DND-41 (cell line): ENCODE results near the gene TUBA1A.
"Not testable (repeated sequence)": the region's sequence is repeated elsewhere in the genome, so short reads cannot be mapped to it uniquely, and the experiment has no call there.

ENCODE experiments used
- ATAC-seq: fragments of 200-7000 bp; cut with Tn5 transposase; 3 replicates; pipeline ENCODE4 v1.9.1; 2021; ENCODE audit warnings: low read depth; ENCODE audit not compliant: insufficient read depth
- DNase-seq: peaks from one replicate; pipeline ENCODE4 v3.0.0-alpha.2; 2020
- H2AFZ ChIP-seq: 2 replicates; pipeline ENCODE4 v1.6.0; 2012; ENCODE audit warnings: low read depth, low read length
- H3K27ac ChIP-seq: 2 replicates; pipeline ENCODE4 v1.5.1; 2012; ENCODE audit warnings: low read length, inconsistent platforms
- H3K27me3 ChIP-seq: fragments of 200-600 bp; sonication (generic); 2 replicates; pipeline ENCODE4 v1.6.0; 2012; ENCODE audit warnings: low read length, mild to moderate bottlenecking, inconsistent platforms; ENCODE audit not compliant: insufficient read depth, poor library complexity
- H3K36me3 ChIP-seq: 2 replicates; pipeline ENCODE4 v1.5.1; 2012; ENCODE audit warnings: low read length, inconsistent platforms; ENCODE audit not compliant: insufficient read depth
- H3K4me1 ChIP-seq: 2 replicates; pipeline ENCODE4 v1.5.1; 2012; ENCODE audit warnings: mild to moderate bottlenecking, low read length; ENCODE audit not compliant: insufficient read depth
- H3K4me2 ChIP-seq: 2 replicates; pipeline ENCODE4 v1.6.0; 2012; ENCODE audit warnings: mild to moderate bottlenecking, moderate library complexity, low read length, inconsistent platforms; ENCODE audit not compliant: insufficient read depth
- H3K4me3 ChIP-seq, 2 experiments: fragments of 200-600 bp in 1 of 2; shearing (Covaris generic) in 1 of 2; 2 replicates each; pipeline ENCODE4 v1.5.1; 2012 to 2016; ENCODE audit warnings: inconsistent platforms in 2 of 2, low read length in 2 of 2, mild to moderate bottlenecking in 2 of 2, low read depth in 1 of 2, moderate library complexity in 1 of 2
- H3K79me2 ChIP-seq: 2 replicates; pipeline ENCODE4 v1.6.0; 2012; ENCODE audit warnings: low read length, inconsistent platforms; ENCODE audit not compliant: insufficient read depth
- H3K9ac ChIP-seq: 2 replicates; pipeline ENCODE4 v1.6.0; 2012; ENCODE audit warnings: low read depth, mild to moderate bottlenecking, inconsistent platforms, low read length, moderate library complexity
- H3K9me3 ChIP-seq: 2 replicates; pipeline ENCODE4 v1.5.1; 2012; ENCODE audit warnings: low read length, moderate library complexity, mild to moderate bottlenecking, inconsistent platforms; ENCODE audit not compliant: insufficient read depth, severe bottlenecking
- H4K20me1 ChIP-seq: 2 replicates; pipeline ENCODE4 v1.6.0; 2012; ENCODE audit warnings: low read length; ENCODE audit not compliant: insufficient read depth
- EZH2 ChIP-seq: IDR thresholded peaks from 3 replicates; pipeline ENCODE4 v1.6.1; 2012; ENCODE audit warnings: borderline replicate concordance, low read depth, mild to moderate bottlenecking, moderate library complexity, low read length, inconsistent platforms; ENCODE audit not compliant: severe bottlenecking
- TF ChIP-seq, protein P1 (sequence below): IDR thresholded peaks from 2 replicates; pipeline ENCODE4 v1.5.1; 2012; ENCODE audit warnings: borderline replicate concordance, low read length, moderate library complexity, mild to moderate bottlenecking; ENCODE audit not compliant: poor library complexity, severe bottlenecking; ENCODE audit errors: extremely low read depth

The TUBA1A gene

DNA sequence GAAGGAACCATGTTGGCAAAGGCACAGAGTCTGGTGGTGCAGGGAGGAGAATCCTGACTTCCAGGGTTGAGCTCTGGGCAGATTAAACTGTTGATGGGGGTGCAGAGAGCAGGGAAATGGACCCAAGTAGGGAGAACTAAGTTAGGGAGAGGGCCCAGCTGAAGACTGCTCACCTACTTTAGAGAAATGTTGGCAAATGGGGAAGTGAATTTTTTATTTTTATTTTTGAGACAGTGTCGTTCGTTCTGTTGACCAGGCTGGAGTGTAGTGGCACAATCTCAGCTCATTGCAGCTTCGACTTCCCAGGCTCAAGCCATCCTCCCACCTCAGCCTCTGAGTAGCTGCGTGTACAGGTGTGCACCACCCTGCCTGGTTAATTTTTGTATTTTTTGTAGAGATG lies 32.1 kb upstream of the TUBA1A start:
- no peak overlapping the region for H3K4me2 ChIP-seq
- DNase-seq = no peak
- H3K4me1 ChIP-seq = no peaks in the 10 kb centered on the region
- no peak overlapping the region for H3K9ac ChIP-seq
- no peak for ATAC-seq
- TF ChIP-seq, protein P1, sequence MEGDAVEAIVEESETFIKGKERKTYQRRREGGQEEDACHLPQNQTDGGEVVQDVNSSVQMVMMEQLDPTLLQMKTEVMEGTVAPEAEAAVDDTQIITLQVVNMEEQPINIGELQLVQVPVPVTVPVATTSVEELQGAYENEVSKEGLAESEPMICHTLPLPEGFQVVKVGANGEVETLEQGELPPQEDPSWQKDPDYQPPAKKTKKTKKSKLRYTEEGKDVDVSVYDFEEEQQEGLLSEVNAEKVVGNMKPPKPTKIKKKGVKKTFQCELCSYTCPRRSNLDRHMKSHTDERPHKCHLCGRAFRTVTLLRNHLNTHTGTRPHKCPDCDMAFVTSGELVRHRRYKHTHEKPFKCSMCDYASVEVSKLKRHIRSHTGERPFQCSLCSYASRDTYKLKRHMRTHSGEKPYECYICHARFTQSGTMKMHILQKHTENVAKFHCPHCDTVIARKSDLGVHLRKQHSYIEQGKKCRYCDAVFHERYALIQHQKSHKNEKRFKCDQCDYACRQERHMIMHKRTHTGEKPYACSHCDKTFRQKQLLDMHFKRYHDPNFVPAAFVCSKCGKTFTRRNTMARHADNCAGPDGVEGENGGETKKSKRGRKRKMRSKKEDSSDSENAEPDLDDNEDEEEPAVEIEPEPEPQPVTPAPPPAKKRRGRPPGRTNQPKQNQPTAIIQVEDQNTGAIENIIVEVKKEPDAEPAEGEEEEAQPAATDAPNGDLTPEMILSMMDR = no peak
- TF ChIP-seq EZH2 = no peak
- no peaks in the 10 kb centered on the region for H3K79me2 ChIP-seq
- H3K9me3 ChIP-seq = no peaks in the 10 kb centered on the region
- H3K36me3 ChIP-seq = no peaks in the 10 kb centered on the region
- no peaks in the 10 kb centered on the region for H4K20me1 ChIP-seq
- H3K27me3 ChIP-seq = peaks cover 3% of the 10 kb centered on the region
- H3K27ac ChIP-seq = no peak overlapping the region
- no peak overlapping the region for H3K4me3 ChIP-seq
- no peak overlapping the region for H2AFZ ChIP-seq

DNA sequence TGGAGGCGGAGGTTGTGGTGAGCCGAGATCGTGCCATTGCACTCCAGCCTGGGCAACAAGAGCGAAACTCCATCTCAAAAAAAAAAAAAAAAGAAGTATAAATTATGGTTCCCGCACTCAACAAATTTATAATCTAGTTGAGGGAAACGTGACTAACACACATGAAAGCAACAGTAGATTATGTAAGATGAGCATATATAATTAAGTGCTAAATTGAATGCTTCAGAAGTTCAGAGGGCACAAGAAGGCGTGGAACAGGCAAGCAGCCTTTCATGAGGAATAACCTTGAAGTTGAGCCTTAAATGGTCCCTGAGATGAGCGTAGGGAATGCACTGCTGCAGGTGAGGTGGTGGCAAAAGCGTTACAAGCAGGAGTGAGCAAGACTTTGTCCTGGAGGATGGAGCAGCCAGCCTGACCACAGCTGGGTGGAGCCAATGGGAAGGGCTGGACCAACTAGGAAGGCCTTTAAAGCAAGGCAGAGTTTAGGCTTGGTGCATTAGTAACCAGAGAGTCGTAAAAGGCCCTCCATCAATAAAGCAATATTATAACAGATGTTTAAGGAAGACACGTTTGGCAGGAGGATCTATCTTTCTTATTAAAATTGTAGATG lies 30.6 kb upstream of the TUBA1A start:
- Histone ChIP-seq H3K4me3 (no peak overlapping the region), H4K20me1 (no peaks in the 10 kb centered on the region), H3K9ac (no peak overlapping the region), H3K4me1 (no peaks in the 10 kb centered on the region), H3K36me3 (no peaks in the 10 kb centered on the region), H3K9me3 (no peaks in the 10 kb centered on the region), H3K4me2 (no peak overlapping the region), H3K27me3 (peaks cover 3% of the 10 kb centered on the region), H3K27ac (no peak overlapping the region), H2AFZ (no peak overlapping the region), H3K79me2 (no peaks in the 10 kb centered on the region)
- ATAC-seq (no peak), DNase-seq (no peak)
- TF ChIP-seq, protein P1 = no peak
- TF ChIP-seq EZH2 = no peak

- H3K9ac ChIP-seq = no peak overlapping the region
- no peaks in the 10 kb centered on the region for H3K36me3 ChIP-seq
- H2AFZ ChIP-seq = no peak overlapping the region
- no peaks in the 10 kb centered on the region for H3K9me3 ChIP-seq
- H4K20me1 ChIP-seq = no peaks in the 10 kb centered on the region
- ATAC-seq (no peak), DNase-seq (no peak)
- H3K27me3 ChIP-seq = peaks cover 3% of the 10 kb centered on the region
- H3K4me2 ChIP-seq = no peak overlapping the region
- no peaks in the 10 kb centered on the region for H3K79me2 ChIP-seq
- H3K4me3 ChIP-seq = no peak overlapping the region
- no peaks in the 10 kb centered on the region for H3K4me1 ChIP-seq
- H3K27ac ChIP-seq = no peak overlapping the region
- TF ChIP-seq EZH2 = no peak
- TF ChIP-seq, protein P1 = no peak
These were observed 23.7 kb upstream of the TUBA1A start for GRCh38 chr12:49212572-49212971.

DNA sequence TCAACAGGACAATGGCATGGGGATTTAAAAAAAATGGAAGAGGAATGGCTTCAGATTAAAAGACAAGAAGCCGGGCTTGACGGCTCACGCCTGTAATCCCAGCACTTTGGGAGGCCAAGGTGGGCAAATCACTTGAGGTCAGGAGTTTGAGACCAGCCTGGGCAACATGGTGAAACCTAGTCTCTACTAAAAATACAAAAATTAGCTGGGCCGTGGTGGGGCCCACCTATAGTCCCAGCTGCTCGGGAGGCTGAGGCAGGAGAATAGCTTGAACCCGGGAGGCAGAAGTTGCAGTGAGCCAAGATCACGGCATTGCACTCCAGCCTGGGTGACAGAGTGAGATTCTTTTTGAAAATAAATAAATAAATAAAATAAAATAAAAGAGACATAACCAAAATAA lies 21.8 kb upstream of the TUBA1A start:
- H2AFZ ChIP-seq = not testable (repeated sequence)

More for the DNA sequence above, 21.8 kb upstream of the TUBA1A start:
- not testable (repeated sequence) for H3K4me3 ChIP-seq, H3K4me1 ChIP-seq, H3K36me3 ChIP-seq, H3K27me3 ChIP-seq, ATAC-seq, H3K79me2 ChIP-seq, H3K27ac ChIP-seq, H3K9me3 ChIP-seq, DNase-seq, H4K20me1 ChIP-seq, H3K9ac ChIP-seq, H3K4me2 ChIP-seq
